OCI-LY7 (cell line): ENCODE results near the gene KLHL25.
"Not testable (repeated sequence)": the region's sequence is repeated elsewhere in the genome, so short reads cannot be mapped to it uniquely, and the experiment has no call there.

Experiments used
- EZH2phosphoT487 ChIP-seq: fragments of 200-600 bp; sonication (generic); IDR thresholded peaks from 2 replicates; pipeline ENCODE4 v1.6.1; 2018; ENCODE audit warnings: low read depth, borderline replicate concordance, mild to moderate bottlenecking, mixed run types, antibody characterized with exemption, low read length, moderate library complexity, mixed read lengths
- TF ChIP-seq, protein P1 (sequence below): fragments of 200-600 bp; sonication (generic); conservative IDR thresholded peaks from 2 replicates; pipeline ENCODE4 v1.5.1; 2014; ENCODE audit warnings: mild to moderate bottlenecking, antibody characterized with exemption, low read length, moderate library complexity, mixed read lengths

DNA sequence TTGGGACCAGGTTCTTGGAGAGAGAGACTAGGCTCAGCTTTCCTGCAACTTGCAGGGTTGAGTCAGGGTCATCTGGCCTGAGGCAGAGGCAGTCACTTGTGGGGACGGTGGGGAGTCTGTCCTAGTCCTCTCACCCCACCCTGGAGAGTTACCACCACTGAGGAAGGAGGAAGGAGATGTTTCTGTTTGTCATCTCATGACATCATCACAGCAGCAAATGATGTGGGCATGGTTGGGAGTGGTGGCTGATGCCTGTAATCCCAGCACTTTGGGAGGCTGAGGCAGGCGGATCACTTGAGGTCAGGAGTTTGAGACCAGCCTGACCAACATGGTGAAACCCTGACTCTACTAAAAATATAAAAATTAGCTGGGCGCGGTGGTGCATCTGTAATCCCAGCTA is 35.0 kb upstream of the KLHL25 start:
- TF ChIP-seq, protein P1, sequence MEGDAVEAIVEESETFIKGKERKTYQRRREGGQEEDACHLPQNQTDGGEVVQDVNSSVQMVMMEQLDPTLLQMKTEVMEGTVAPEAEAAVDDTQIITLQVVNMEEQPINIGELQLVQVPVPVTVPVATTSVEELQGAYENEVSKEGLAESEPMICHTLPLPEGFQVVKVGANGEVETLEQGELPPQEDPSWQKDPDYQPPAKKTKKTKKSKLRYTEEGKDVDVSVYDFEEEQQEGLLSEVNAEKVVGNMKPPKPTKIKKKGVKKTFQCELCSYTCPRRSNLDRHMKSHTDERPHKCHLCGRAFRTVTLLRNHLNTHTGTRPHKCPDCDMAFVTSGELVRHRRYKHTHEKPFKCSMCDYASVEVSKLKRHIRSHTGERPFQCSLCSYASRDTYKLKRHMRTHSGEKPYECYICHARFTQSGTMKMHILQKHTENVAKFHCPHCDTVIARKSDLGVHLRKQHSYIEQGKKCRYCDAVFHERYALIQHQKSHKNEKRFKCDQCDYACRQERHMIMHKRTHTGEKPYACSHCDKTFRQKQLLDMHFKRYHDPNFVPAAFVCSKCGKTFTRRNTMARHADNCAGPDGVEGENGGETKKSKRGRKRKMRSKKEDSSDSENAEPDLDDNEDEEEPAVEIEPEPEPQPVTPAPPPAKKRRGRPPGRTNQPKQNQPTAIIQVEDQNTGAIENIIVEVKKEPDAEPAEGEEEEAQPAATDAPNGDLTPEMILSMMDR: not testable (repeated sequence)
- TF ChIP-seq EZH2phosphoT487: not testable (repeated sequence)
